Stimulated activated CD4-positive, alpha-beta T cell treated with anti-CD3 and anti-CD28 coated beads, Interleukin-1b, Interleukin-23, amount 100 ng/mL, for 48 hours (primary cell): Measurements from ENCODE around the gene TMEM169.

ENCODE experiments used
- DNase-seq: peaks from one replicate; pipeline ENCODE4 v3.0.0-alpha.2; 2020

Gene TMEM169

GRCh38 chr2:216081487-216082116 lies at the start of gene TMEM169, which contains the start of gene PECR:
Gene TMEM169 (plus strand): TSS chr2:216081919. CDS start chr2:216095964, 14,045 bp downstream.
Gene PECR (minus strand): TSS chr2:216081809. CDS start chr2:216081741, 68 bp downstream.
- peak; percentile 75 for DNase-seq

- no peak for DNase-seq
Observed at GRCh38 chr2:216031960-216032689, 49.6 kb upstream of the TMEM169 start.

GRCh38 chr2:216033403-216033802 lies 48.3 kb upstream of the TMEM169 start:
- DNase-seq: no peak

GRCh38 chr2:216034065-216034464 lies 47.7 kb upstream of the TMEM169 start:
- peak; percentile 79 for DNase-seq

- no peak for DNase-seq
Observed at GRCh38 chr2:216039918-216040317, 41.8 kb upstream of the TMEM169 start.

- DNase-seq: no peak
Observed at GRCh38 chr2:216041438-216041837, 40.3 kb upstream of the TMEM169 start.

- no peak for DNase-seq
Observed at GRCh38 chr2:216043949-216044348, 37.8 kb upstream of the TMEM169 start.

GRCh38 chr2:216044883-216045486 lies 36.7 kb upstream of the TMEM169 start:
- DNase-seq: no peak

GRCh38 chr2:216047397-216047796 lies 34.3 kb upstream of the TMEM169 start:
- no peak for DNase-seq

- DNase-seq: no peak
Observed at GRCh38 chr2:216049452-216049851, 32.3 kb upstream of the TMEM169 start.

- DNase-seq: no peak
Observed at GRCh38 chr2:216051350-216051749, 30.4 kb upstream of the TMEM169 start.

GRCh38 chr2:216052420-216052819 lies 29.3 kb upstream of the TMEM169 start:
- no peak for DNase-seq

- DNase-seq: no peak
Observed at GRCh38 chr2:216055680-216056079, 26.0 kb upstream of the TMEM169 start.

GRCh38 chr2:216056739-216057138 lies 25.0 kb upstream of the TMEM169 start:
- no peak for DNase-seq

- DNase-seq: peak; percentile 42
Observed at GRCh38 chr2:216057688-216058193, 24.0 kb upstream of the TMEM169 start.

- DNase-seq: no peak
Observed at GRCh38 chr2:216059233-216059834, 22.4 kb upstream of the TMEM169 start.

GRCh38 chr2:216064014-216064630 lies 17.6 kb upstream of the TMEM169 start:
- no peak for DNase-seq

GRCh38 chr2:216064665-216065064 lies 17.1 kb upstream of the TMEM169 start:
- no peak for DNase-seq

GRCh38 chr2:216066230-216066629 lies 15.5 kb upstream of the TMEM169 start:
- DNase-seq: no peak

- DNase-seq: no peak
Observed at GRCh38 chr2:216069028-216069427, 12.7 kb upstream of the TMEM169 start.

- DNase-seq: no peak
Observed at GRCh38 chr2:216070195-216070594, 11.5 kb upstream of the TMEM169 start.

- no peak for DNase-seq
Observed at GRCh38 chr2:216071111-216071851, 10.4 kb upstream of the TMEM169 start.
